Right renal cortex interstitium (tissue), 3 donors: ENCODE results near the gene TMEM63C. TPM values are rescaled to one million over a fixed set of nuclear protein-coding genes. Genes with fewer than 3 reads are reported as not detected.

Experiments used
- DNase-seq, 3 donors: peaks; one replicate each; pipeline ENCODE4 v3.0.0-alpha.2; 2013; ENCODE audit warnings: low read depth in 3 of 3, low spot score in 2 of 3
- polyA plus RNA-seq, 3 donors: library from polyadenylated mRNA; unstranded; fragments of 120-200 nt; gene quantifications; one replicate each; pipeline ENCODE4 v1.2.1, GENCODE V29; 2013; ENCODE audit not compliant: insufficient read length in 3 of 3

The TMEM63C gene
- polyA plus RNA-seq, 3 donors = 0.79 to 2.1 (median 1.5) TPM

- no peak for DNase-seq
Measured at GRCh38 chr14:77306416-77306815, 124.8 kb downstream of the TMEM63C start.

- no peak for DNase-seq
Measured at GRCh38 chr14:77306851-77307496, 125.4 kb downstream of the TMEM63C start.

Other genes starting within 250 kb of the TMEM63C start
- gene IRF2BPL, start 153.1 kb upstream of the TMEM63C start, polyA plus RNA-seq = 10 to 100 TPM; 42.5 to 48.1 (median 45.5) TPM
- 10 to 100 TPM; 24.2 to 25.4 (median 24.3) TPM for gene CIPC, start 83.5 kb upstream of the TMEM63C start, polyA plus RNA-seq
- under 1 TPM; 0.35 to 0.46 (median 0.41) TPM for gene ZDHHC22, start 40.0 kb upstream of the TMEM63C start, polyA plus RNA-seq
- not detected for gene NGB, start 89.4 kb downstream of the TMEM63C start, polyA plus RNA-seq
- gene POMT2, start 139.1 kb downstream of the TMEM63C start, polyA plus RNA-seq = 10 to 100 TPM; 38.6 to 39.9 (median 39.1) TPM
- gene GSTZ1, start 139.2 kb downstream of the TMEM63C start, polyA plus RNA-seq = 10 to 100 TPM; 21.0 to 28.5 (median 26.4) TPM
- gene TMED8, start 195.3 kb downstream of the TMEM63C start, polyA plus RNA-seq = 10 to 100 TPM; 21.4 to 22.5 (median 22.2) TPM
- gene SAMD15, start 195.6 kb downstream of the TMEM63C start, polyA plus RNA-seq = 10 to 100 TPM in 1 of 3 donors, 1 to 10 TPM in 2; 8.4 to 10.6 (median 9.8) TPM
- 1 to 10 TPM; 2.2 to 2.6 (median 2.3) TPM for gene NOXRED1, start 241.7 kb downstream of the TMEM63C start, polyA plus RNA-seq